KOPT-K1 (cell line): ENCODE data around the gene HMX1.

Experiments used
- H3K27ac ChIP-seq: fragments of 200-600 bp; sonication (generic); 2 replicates; pipeline ENCODE4 v1.5.1; 2016; ENCODE audit warnings: antibody characterized with exemption, mild to moderate bottlenecking, low read depth, low read length; ENCODE audit not compliant: poor library complexity, severe bottlenecking
- H3K36me3 ChIP-seq: fragments of 200-600 bp; sonication (generic); 2 replicates; pipeline ENCODE4 v1.5.1; 2017; ENCODE audit warnings: antibody characterized with exemption, mild to moderate bottlenecking, low read length, moderate library complexity; ENCODE audit not compliant: insufficient read depth
- H3K9me3 ChIP-seq: fragments of 200-600 bp; sonication (generic); 2 replicates; pipeline ENCODE4 v1.5.1; 2017; ENCODE audit warnings: antibody characterized with exemption, low read length, mild to moderate bottlenecking; ENCODE audit not compliant: insufficient read depth, poor library complexity, severe bottlenecking

The HMX1 gene

GRCh38 chr4:8860892-8861575, 10.6 kb downstream of the HMX1 start:
- Histone ChIP-seq H3K36me3 (no peaks in the 10 kb centered on the region), H3K27ac (no peak overlapping the region), H3K9me3 (no peaks in the 10 kb centered on the region)

- Histone ChIP-seq H3K36me3 (no peaks in the 10 kb centered on the region), H3K27ac (no peak overlapping the region), H3K9me3 (no peaks in the 10 kb centered on the region)
Measured at GRCh38 chr4:8860096-8860891, 11.3 kb downstream of the HMX1 start.

- Histone ChIP-seq H3K27ac (no peak overlapping the region), H3K36me3 (no peaks in the 10 kb centered on the region), H3K9me3 (no peaks in the 10 kb centered on the region)
Measured at GRCh38 chr4:8859550-8860095, 12.0 kb downstream of the HMX1 start.

- Histone ChIP-seq H3K27ac (no peak overlapping the region), H3K9me3 (no peaks in the 10 kb centered on the region), H3K36me3 (no peaks in the 10 kb centered on the region)
Measured at GRCh38 chr4:8858701-8859210, 12.9 kb downstream of the HMX1 start.

- Histone ChIP-seq H3K9me3 (peaks cover 3% of the 10 kb centered on the region), H3K36me3 (no peaks in the 10 kb centered on the region), H3K27ac (no peak overlapping the region)
Measured at GRCh38 chr4:8857766-8858700, 13.6 kb downstream of the HMX1 start.

GRCh38 chr4:8856835-8857621, 14.6 kb downstream of the HMX1 start:
- Histone ChIP-seq H3K36me3 (no peaks in the 10 kb centered on the region), H3K27ac (no peak overlapping the region), H3K9me3 (peaks cover 3% of the 10 kb centered on the region)

- no peaks in the 10 kb centered on the region for H3K36me3 ChIP-seq
- peaks cover 3% of the 10 kb centered on the region for H3K9me3 ChIP-seq
- H3K27ac ChIP-seq, result no peak overlapping the region
Measured at GRCh38 chr4:8855818-8856245, 15.8 kb downstream of the HMX1 start.

GRCh38 chr4:8854931-8855330, 16.7 kb downstream of the HMX1 start:
- Histone ChIP-seq H3K36me3 (no peaks in the 10 kb centered on the region), H3K27ac (no peak overlapping the region), H3K9me3 (peaks cover 3% of the 10 kb centered on the region)

GRCh38 chr4:8854016-8854415, 17.6 kb downstream of the HMX1 start:
- Histone ChIP-seq H3K9me3 (peaks cover 3% of the 10 kb centered on the region), H3K27ac (no peak overlapping the region), H3K36me3 (no peaks in the 10 kb centered on the region)

- Histone ChIP-seq H3K36me3 (no peaks in the 10 kb centered on the region), H3K9me3 (peaks cover 3% of the 10 kb centered on the region), H3K27ac (no peak overlapping the region)
Measured at GRCh38 chr4:8853249-8853648, 18.4 kb downstream of the HMX1 start.

- Histone ChIP-seq H3K9me3 (peaks cover 3% of the 10 kb centered on the region), H3K27ac (no peak overlapping the region), H3K36me3 (no peaks in the 10 kb centered on the region)
Measured at GRCh38 chr4:8852118-8852704, 19.4 kb downstream of the HMX1 start.

- Histone ChIP-seq H3K9me3 (peaks cover 3% of the 10 kb centered on the region), H3K27ac (no peak overlapping the region), H3K36me3 (no peaks in the 10 kb centered on the region)
Measured at GRCh38 chr4:8851321-8852117, 20.1 kb downstream of the HMX1 start.

- Histone ChIP-seq H3K9me3 (peaks cover 3% of the 10 kb centered on the region), H3K27ac (no peak overlapping the region), H3K36me3 (no peaks in the 10 kb centered on the region)
Measured at GRCh38 chr4:8850830-8851188, 20.8 kb downstream of the HMX1 start.
